Tibial nerve (tissue), 3 donors: ENCODE data around the gene TAOK3.

Experiments
- CTCF ChIP-seq, 5 experiments: fragments of 200-600 bp in 3 of 5; fragments of 450-650 bp in 2 of 5; sonication (generic) in 3 of 5; IDR thresholded peaks; one replicate each; pipeline ENCODE4 v1.5.1; 2016 to 2019; ENCODE audit warnings: antibody characterized with exemption in 5 of 5, mild to moderate bottlenecking in 3 of 5, moderate library complexity in 2 of 5
- POLR2A ChIP-seq, 2 donors: fragments of 450-650 bp; IDR thresholded peaks; one replicate each; pipeline ENCODE4 v1.6.1; 2017; ENCODE audit warnings: antibody characterized with exemption in 2 of 2, mild to moderate bottlenecking in 2 of 2, moderate library complexity in 2 of 2

GRCh38 chr12:118404876-118405521 is 32.3 kb upstream of the TAOK3 start:
- TF ChIP-seq CTCF (IDR thresholded peaks at IDR 0.05) (peak; percentile 58 to 74 (median 62)), POLR2A (IDR thresholded peaks at IDR 0.05) (no peak)
